Brain microvascular endothelial cell (primary cell): ENCODE measurements around the gene LPCAT2.

Experiments used
- DNase-seq: peaks from one replicate; pipeline ENCODE4 v3.0.0-alpha.2; 2020
- H3K27ac ChIP-seq: fragments of 250-450 bp; sonication (Bioruptor Pico); 2 replicates; pipeline ENCODE4 v1.5.1; 2020; ENCODE audit warnings: mild to moderate bottlenecking, moderate library complexity
- H3K27me3 ChIP-seq: fragments of 250-450 bp; sonication (Bioruptor Pico); replicated peaks from 2 replicates; pipeline ENCODE4 v1.5.1; 2020; ENCODE audit warnings: mild to moderate bottlenecking
- H3K36me3 ChIP-seq: fragments of 250-450 bp; sonication (Bioruptor Pico); replicated peaks from 2 replicates; pipeline ENCODE4 v1.5.1; 2020; ENCODE audit warnings: mild to moderate bottlenecking
- H3K4me3 ChIP-seq: 2 replicates; pipeline ENCODE4 v1.5.1; 2011; ENCODE audit warnings: low read depth, mild to moderate bottlenecking, control low read depth, low read length, moderate library complexity
- in situ Hi-C: cut with HindIII; loops from 2 replicates; pipeline ENCODE4 v1.10.0; 2017; ENCODE audit warnings: low sequenced_read_pairs, low pct_ligation_motif_present
- TF ChIP-seq, protein P1 (sequence below): IDR thresholded peaks from 2 replicates; pipeline ENCODE4 v1.5.1; 2011; ENCODE audit warnings: low read depth, mild to moderate bottlenecking, moderate library complexity, low read length, control low read depth, inconsistent platforms; ENCODE audit errors: missing control alignments

LPCAT2 gene

DNA sequence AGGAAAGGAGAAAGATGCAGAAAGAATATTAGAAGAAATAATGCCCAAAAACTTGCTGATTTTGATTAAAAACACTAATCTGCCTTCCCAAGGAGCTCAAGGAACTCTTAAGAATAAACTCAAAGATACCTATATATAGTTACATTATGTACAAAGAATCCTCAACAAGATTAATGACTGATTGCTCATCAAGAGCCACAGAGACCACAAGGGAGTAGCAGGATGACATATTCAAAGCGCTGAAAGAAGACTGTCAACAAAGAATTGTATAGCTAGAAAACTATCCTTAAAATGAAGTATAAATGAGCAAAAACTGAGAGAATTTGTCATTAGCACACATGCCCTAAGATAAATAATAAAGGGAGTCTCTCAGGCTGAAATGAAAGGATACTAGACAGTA lies 6.2 kb downstream of the LPCAT2 start:
- in situ Hi-C loops = no loop called here
- TF ChIP-seq, protein P1, sequence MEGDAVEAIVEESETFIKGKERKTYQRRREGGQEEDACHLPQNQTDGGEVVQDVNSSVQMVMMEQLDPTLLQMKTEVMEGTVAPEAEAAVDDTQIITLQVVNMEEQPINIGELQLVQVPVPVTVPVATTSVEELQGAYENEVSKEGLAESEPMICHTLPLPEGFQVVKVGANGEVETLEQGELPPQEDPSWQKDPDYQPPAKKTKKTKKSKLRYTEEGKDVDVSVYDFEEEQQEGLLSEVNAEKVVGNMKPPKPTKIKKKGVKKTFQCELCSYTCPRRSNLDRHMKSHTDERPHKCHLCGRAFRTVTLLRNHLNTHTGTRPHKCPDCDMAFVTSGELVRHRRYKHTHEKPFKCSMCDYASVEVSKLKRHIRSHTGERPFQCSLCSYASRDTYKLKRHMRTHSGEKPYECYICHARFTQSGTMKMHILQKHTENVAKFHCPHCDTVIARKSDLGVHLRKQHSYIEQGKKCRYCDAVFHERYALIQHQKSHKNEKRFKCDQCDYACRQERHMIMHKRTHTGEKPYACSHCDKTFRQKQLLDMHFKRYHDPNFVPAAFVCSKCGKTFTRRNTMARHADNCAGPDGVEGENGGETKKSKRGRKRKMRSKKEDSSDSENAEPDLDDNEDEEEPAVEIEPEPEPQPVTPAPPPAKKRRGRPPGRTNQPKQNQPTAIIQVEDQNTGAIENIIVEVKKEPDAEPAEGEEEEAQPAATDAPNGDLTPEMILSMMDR = no peak
- Histone ChIP-seq H3K36me3 (no peaks in the 10 kb centered on the region), H3K27ac (peak overlapping the region; percentile 26), H3K27me3 (no peaks in the 10 kb centered on the region), H3K4me3 (no peak overlapping the region)
- peak; percentile 62 for DNase-seq

DNA sequence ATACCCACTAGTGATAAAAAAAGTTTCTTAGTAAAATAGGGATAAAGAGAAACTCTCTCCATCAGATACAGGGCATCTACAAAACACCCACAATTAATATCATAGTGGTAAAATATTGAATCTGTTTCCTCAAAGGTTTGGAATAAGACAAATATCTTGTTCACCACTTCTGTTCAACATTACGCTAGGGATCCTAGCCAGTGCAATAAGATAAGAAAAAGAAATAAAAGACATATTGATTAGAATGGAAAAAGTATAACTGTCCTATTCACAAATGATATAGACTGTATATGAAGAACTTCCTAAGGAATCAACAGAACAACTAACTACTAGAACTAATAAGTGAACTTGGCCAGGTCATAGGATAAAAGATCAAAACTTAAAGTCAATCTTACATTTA lies 12.9 kb downstream of the LPCAT2 start:
- in situ Hi-C loops = no loop called here
- Histone ChIP-seq H3K36me3 (no peaks in the 10 kb centered on the region), H3K4me3 (no peak overlapping the region), H3K27me3 (no peaks in the 10 kb centered on the region), H3K27ac (no peak overlapping the region)
- TF ChIP-seq, protein P1 = no peak
- no peak for DNase-seq

DNA sequence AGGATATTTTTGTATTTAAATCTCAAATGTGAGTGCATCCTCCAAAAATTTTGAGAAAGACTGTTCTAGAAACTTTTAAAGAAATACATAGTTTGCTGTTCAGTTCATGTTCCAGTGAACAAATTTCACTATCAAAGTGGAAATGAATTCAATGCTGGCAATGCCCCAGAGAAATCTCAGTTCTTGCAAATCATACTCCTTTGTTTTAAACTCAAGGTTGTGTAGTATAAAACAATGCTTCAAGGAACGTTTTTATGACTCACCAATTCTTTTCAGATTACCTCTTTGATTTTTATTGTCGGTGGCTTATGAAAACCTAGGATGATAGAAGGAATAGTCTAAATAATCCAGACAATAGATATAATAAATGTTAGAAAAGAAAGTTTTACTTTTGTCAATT lies 17.6 kb downstream of the LPCAT2 start:
- Histone ChIP-seq H3K27ac (no peak overlapping the region), H3K27me3 (no peaks in the 10 kb centered on the region), H3K4me3 (no peak overlapping the region), H3K36me3 (no peaks in the 10 kb centered on the region)
- DNase-seq = no peak
- TF ChIP-seq, protein P1 = no peak
- in situ Hi-C loops = no loop called here

- in situ Hi-C loops = no loop called here
- Histone ChIP-seq H3K27me3 (no peaks in the 10 kb centered on the region), H3K27ac (no peak overlapping the region), H3K4me3 (no peak overlapping the region), H3K36me3 (no peaks in the 10 kb centered on the region)
- DNase-seq = no peak
- TF ChIP-seq, protein P1 = no peak
Observed at GRCh38 chr16:55527885-55528284, 19.0 kb downstream of the LPCAT2 start.

DNA sequence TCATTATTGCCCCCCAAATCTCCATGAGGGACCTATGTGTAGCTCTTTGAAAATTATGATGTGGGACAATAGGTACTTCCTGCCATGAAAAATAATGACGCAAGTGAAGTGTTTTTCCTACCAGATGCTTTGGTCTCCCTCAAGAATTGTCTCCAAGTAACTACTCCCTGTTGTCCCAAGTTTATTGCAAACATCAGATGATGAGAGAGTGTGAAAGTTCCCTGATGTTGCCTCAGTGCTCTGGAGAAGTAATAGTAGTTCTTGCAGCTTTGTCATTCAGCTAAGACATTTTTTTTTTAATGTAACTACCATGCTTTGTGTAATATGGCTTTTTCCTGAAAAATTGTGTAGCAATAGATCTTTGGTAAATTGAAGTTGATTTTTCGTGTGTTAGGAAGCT lies 20.1 kb downstream of the LPCAT2 start:
- Histone ChIP-seq H3K4me3 (no peak overlapping the region), H3K36me3 (no peaks in the 10 kb centered on the region), H3K27me3 (no peaks in the 10 kb centered on the region), H3K27ac (no peak overlapping the region)
- TF ChIP-seq, protein P1 = no peak
- in situ Hi-C loops = no loop called here
- no peak for DNase-seq

DNA sequence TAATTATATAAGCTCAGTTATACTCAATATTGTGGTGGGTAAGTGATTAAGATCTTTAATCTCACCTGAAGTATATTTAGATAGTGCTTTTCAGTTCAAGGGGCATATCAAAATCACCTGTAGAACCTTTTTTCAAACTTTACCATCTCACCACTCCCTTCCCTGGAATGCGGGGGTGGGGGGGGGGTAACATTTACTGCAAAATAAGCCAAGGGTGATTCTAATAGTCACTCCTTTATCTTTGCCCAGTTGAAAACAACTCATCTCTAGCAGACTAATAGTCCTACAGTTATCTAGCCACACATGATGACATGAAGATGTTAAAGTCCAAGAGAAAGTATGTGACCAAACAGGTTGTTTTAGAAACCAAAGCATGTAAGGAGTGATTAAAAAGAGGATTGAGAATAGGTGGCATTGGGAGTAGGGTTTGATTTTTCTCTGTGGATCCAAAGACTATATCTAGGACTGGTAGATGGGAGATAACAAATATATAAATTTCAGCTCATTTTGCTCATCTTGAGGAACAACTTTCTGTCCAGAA lies 21.5 kb downstream of the LPCAT2 start:
- no peak for DNase-seq
- H3K27me3 ChIP-seq = no peaks in the 10 kb centered on the region
- in situ Hi-C loops = no loop called here
- no peaks in the 10 kb centered on the region for H3K36me3 ChIP-seq
- TF ChIP-seq, protein P1 = no peak
- H3K4me3 ChIP-seq = no peak overlapping the region
- H3K27ac ChIP-seq = no peak overlapping the region
